ENCODE measurements around the gene ZFR2. TPM values are rescaled to one million over a fixed set of nuclear protein-coding genes. Genes with fewer than 3 reads are reported as not detected.
"Not testable (repeated sequence)": the region's sequence is repeated elsewhere in the genome, so short reads cannot be mapped to it uniquely, and the experiment has no call there.

The ZFR2 gene
- total RNA-seq, 2 donors from 2014 or later = not detected

- no peak overlapping the region for H3K27ac ChIP-seq
- H3K9ac ChIP-seq (ENCODE audit: low read depth in 2 of 2, low read length in 2 of 2) = no peak overlapping the region
- intact Hi-C loops (cut with DNase I) = loop anchor here (10.0 kb wide), 1 partner anchor 54 kb away; the partner anchor contains the start of genes APBA3 and MRPL54
- H3K36me3 ChIP-seq = no peaks in the 10 kb centered on the region
- H3K27me3 ChIP-seq = no peaks in the 10 kb centered on the region
- H3K4me1 ChIP-seq = no peaks in the 10 kb centered on the region
- TF ChIP-seq CTCF (IDR thresholded peaks at IDR 0.05) = no peak
- no peaks in the 10 kb centered on the region for H3K9me3 ChIP-seq
- no peak for DNase-seq
- H3K4me3 ChIP-seq = no peak overlapping the region
Measured at GRCh38 chr19:3818466-3818865, 50.4 kb downstream of the ZFR2 start.

- H3K9ac ChIP-seq (ENCODE audit: low read depth in 2 of 2, low read length in 2 of 2) = no peak overlapping the region
- no peak overlapping the region for H3K27ac ChIP-seq
- TF ChIP-seq CTCF (IDR thresholded peaks at IDR 0.05) = no peak
- H3K4me1 ChIP-seq = no peaks in the 10 kb centered on the region
- H3K9me3 ChIP-seq = no peaks in the 10 kb centered on the region
- H3K4me3 ChIP-seq = no peak overlapping the region
- no peaks in the 10 kb centered on the region for H3K27me3 ChIP-seq
- intact Hi-C loops (cut with DNase I) = loop anchor here (10.0 kb wide), 1 partner anchor 53 kb away; the partner anchor contains the start of genes APBA3 and MRPL54
- DNase-seq = no peak
- no peaks in the 10 kb centered on the region for H3K36me3 ChIP-seq
Measured at GRCh38 chr19:3817761-3818160, 51.1 kb downstream of the ZFR2 start.

DNA sequence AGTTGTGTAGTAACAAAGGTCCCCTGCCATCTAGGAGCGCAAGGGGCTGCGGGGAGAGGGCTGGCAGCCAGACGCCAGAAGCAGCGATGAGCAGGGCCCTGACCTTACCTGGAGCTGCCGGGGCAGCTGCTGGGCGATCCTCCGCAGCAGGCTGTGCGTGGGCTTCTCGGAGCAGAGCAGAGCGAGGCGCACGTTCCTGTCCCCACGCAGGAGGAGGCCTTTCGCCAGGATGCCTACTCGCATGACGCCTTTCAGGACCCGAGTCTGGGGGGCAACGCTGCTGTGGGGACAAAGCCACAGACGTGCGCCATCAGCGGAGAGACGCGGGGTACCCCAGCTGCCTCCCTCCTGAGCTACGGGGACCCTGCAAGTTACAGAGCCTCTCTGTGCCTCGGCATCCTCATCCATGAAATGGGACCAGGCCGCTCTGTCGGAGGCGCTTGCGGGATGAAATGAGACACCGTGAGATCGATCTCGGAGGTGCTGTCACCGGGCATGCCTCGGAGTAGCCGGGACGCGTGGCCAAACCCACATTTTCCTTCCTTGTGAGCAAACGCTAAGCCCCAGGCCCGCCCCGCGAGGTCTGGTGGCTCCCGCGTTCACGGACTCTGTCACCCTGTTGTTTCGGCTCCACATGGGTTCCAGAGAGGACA, 52.1 kb downstream of the ZFR2 start:
- Histone ChIP-seq H3K4me3 (no peak overlapping the region), H3K4me1 (no peaks in the 10 kb centered on the region), H3K9ac (ENCODE audit: low read depth in 2 of 2, low read length in 2 of 2) (no peak overlapping the region), H3K27me3 (no peaks in the 10 kb centered on the region), H3K27ac (no peak overlapping the region), H3K36me3 (no peaks in the 10 kb centered on the region), H3K9me3 (no peaks in the 10 kb centered on the region)
- intact Hi-C loops (cut with DNase I) = loop anchor here (10.0 kb wide), 1 partner anchor 52 kb away; the partner anchor contains the start of genes APBA3 and MRPL54
- DNase-seq = no peak
- no peak for TF ChIP-seq CTCF (IDR thresholded peaks at IDR 0.05)

DNA sequence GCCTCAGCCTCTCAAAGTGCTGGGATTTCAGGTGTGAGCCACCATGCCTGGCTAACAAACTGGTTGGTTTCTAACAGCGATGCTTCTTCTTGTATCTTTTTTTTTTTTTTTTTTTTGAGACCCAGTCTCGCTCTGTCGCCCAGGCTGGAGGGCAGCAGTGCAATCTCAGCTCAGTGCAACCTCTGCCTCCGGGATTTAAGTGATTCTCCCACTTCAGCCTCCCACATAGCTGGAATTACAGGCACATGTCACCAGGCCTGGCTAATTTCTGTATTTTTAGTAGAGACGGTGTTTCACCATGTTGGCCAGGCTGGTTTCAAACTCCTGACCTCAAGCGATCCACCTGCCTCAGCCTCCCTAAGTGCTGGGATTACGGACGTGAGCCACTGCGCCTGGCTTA, 52.7 kb downstream of the ZFR2 start:
- H3K9ac ChIP-seq (ENCODE audit: low read depth in 2 of 2, low read length in 2 of 2); H3K4me3 ChIP-seq; H3K27me3 ChIP-seq; DNase-seq; H3K4me1 ChIP-seq; H3K9me3 ChIP-seq; H3K27ac ChIP-seq; H3K36me3 ChIP-seq: not testable (repeated sequence)
- intact Hi-C loops (cut with DNase I) = loop anchor here (10.0 kb wide), 1 partner anchor 51 kb away; the partner anchor contains the start of genes APBA3 and MRPL54

- no peak for TF ChIP-seq CTCF (IDR thresholded peaks at IDR 0.05)
- Histone ChIP-seq H3K27me3 (no peaks in the 10 kb centered on the region), H3K4me3 (no peak overlapping the region), H3K4me1 (no peaks in the 10 kb centered on the region), H3K36me3 (no peaks in the 10 kb centered on the region), H3K27ac (no peak overlapping the region), H3K9ac (ENCODE audit: low read depth in 2 of 2, low read length in 2 of 2) (no peak overlapping the region), H3K9me3 (no peaks in the 10 kb centered on the region)
- DNase-seq = no peak
- intact Hi-C loops (cut with DNase I) = loop anchor here (10.0 kb wide), 1 partner anchor 50 kb away; the partner anchor contains the start of genes APBA3 and MRPL54
Measured at GRCh38 chr19:3814648-3815047, 54.2 kb downstream of the ZFR2 start.
